ENCODE measurements around the gene KIF26B.

KIF26B gene

GRCh38 chr1:245510144-245510543 is 355.4 kb downstream of the KIF26B start:
- Mint-ChIP-seq H3K27ac (no peak overlapping the region), H3K4me1 (no peaks in the 10 kb centered on the region), H3K36me3 (no peaks in the 10 kb centered on the region), H3K9me3 (no peaks in the 10 kb centered on the region), H3K27me3 (peaks cover 16% of the 10 kb centered on the region), H3K4me3 (no peak overlapping the region)

- H3K27me3 Mint-ChIP-seq: peaks cover 19% of the 10 kb centered on the region
- no peak overlapping the region for H3K27ac Mint-ChIP-seq
- no peak overlapping the region for H3K4me3 Mint-ChIP-seq
- H3K4me1 Mint-ChIP-seq: no peaks in the 10 kb centered on the region
- no peaks in the 10 kb centered on the region for H3K36me3 Mint-ChIP-seq
- H3K9me3 Mint-ChIP-seq: no peaks in the 10 kb centered on the region
Observed at GRCh38 chr1:245512181-245512888, 357.6 kb downstream of the KIF26B start.

GRCh38 chr1:245512980-245513578 is 358.3 kb downstream of the KIF26B start:
- H3K4me1 Mint-ChIP-seq: no peaks in the 10 kb centered on the region
- no peak overlapping the region for H3K4me3 Mint-ChIP-seq
- H3K36me3 Mint-ChIP-seq: no peaks in the 10 kb centered on the region

GRCh38 chr1:245516284-245516759 is 361.5 kb downstream of the KIF26B start:
- H3K4me3 Mint-ChIP-seq: no peak overlapping the region
- H3K4me1 Mint-ChIP-seq: no peaks in the 10 kb centered on the region
- no peaks in the 10 kb centered on the region for H3K36me3 Mint-ChIP-seq
- peaks cover 19% of the 10 kb centered on the region for H3K27me3 Mint-ChIP-seq
- no peak overlapping the region for H3K27ac Mint-ChIP-seq
- H3K9me3 Mint-ChIP-seq: no peaks in the 10 kb centered on the region

More at GRCh38 chr1:245512980-245513578, 358.3 kb downstream of the KIF26B start:
- H3K27ac Mint-ChIP-seq: no peak overlapping the region
- no peaks in the 10 kb centered on the region for H3K9me3 Mint-ChIP-seq
- peaks cover 22% of the 10 kb centered on the region for H3K27me3 Mint-ChIP-seq

GRCh38 chr1:245520611-245521010 is 365.8 kb downstream of the KIF26B start:
- Mint-ChIP-seq H3K4me3 (no peak overlapping the region), H3K27ac (no peak overlapping the region), H3K4me1 (no peaks in the 10 kb centered on the region), H3K9me3 (peaks cover 6% of the 10 kb centered on the region), H3K27me3 (peaks cover 9% of the 10 kb centered on the region), H3K36me3 (no peaks in the 10 kb centered on the region)

GRCh38 chr1:245526141-245526540 is 371.4 kb downstream of the KIF26B start:
- Mint-ChIP-seq H3K9me3 (peaks cover 6% of the 10 kb centered on the region), H3K27me3 (peaks cover 4% of the 10 kb centered on the region), H3K27ac (no peak overlapping the region)

GRCh38 chr1:245528258-245528635 is 373.5 kb downstream of the KIF26B start:
- peaks cover 4% of the 10 kb centered on the region for H3K9me3 Mint-ChIP-seq
- peaks cover 4% of the 10 kb centered on the region for H3K27me3 Mint-ChIP-seq
- no peak overlapping the region for H3K27ac Mint-ChIP-seq
- no peaks in the 10 kb centered on the region for H3K36me3 Mint-ChIP-seq
- no peak overlapping the region for H3K4me3 Mint-ChIP-seq
- no peaks in the 10 kb centered on the region for H3K4me1 Mint-ChIP-seq

More at GRCh38 chr1:245526141-245526540, 371.4 kb downstream of the KIF26B start:
- Mint-ChIP-seq H3K4me1 (no peaks in the 10 kb centered on the region), H3K4me3 (no peak overlapping the region), H3K36me3 (no peaks in the 10 kb centered on the region)

GRCh38 chr1:245530937-245531336 is 376.2 kb downstream of the KIF26B start:
- Mint-ChIP-seq H3K27ac (no peak overlapping the region), H3K27me3 (peaks cover 7% of the 10 kb centered on the region), H3K4me3 (no peak overlapping the region), H3K9me3 (no peaks in the 10 kb centered on the region), H3K4me1 (no peaks in the 10 kb centered on the region), H3K36me3 (no peaks in the 10 kb centered on the region)

GRCh38 chr1:245537992-245538391 is 383.2 kb downstream of the KIF26B start:
- no peaks in the 10 kb centered on the region for H3K36me3 Mint-ChIP-seq
- H3K4me3 Mint-ChIP-seq: no peak overlapping the region
- peaks cover 2% of the 10 kb centered on the region for H3K27me3 Mint-ChIP-seq
- H3K9me3 Mint-ChIP-seq: no peaks in the 10 kb centered on the region
- H3K4me1 Mint-ChIP-seq: no peaks in the 10 kb centered on the region
- no peak overlapping the region for H3K27ac Mint-ChIP-seq

GRCh38 chr1:245538671-245539070 is 383.9 kb downstream of the KIF26B start:
- Mint-ChIP-seq H3K9me3 (no peaks in the 10 kb centered on the region), H3K4me1 (no peaks in the 10 kb centered on the region), H3K36me3 (no peaks in the 10 kb centered on the region), H3K27me3 (peaks cover 3% of the 10 kb centered on the region), H3K4me3 (no peak overlapping the region), H3K27ac (no peak overlapping the region)

- Mint-ChIP-seq H3K27me3 (peaks cover 1% of the 10 kb centered on the region), H3K4me3 (no peak overlapping the region), H3K9me3 (no peaks in the 10 kb centered on the region), H3K36me3 (no peaks in the 10 kb centered on the region), H3K27ac (no peak overlapping the region), H3K4me1 (no peaks in the 10 kb centered on the region)
Observed at GRCh38 chr1:245541369-245541768, 386.6 kb downstream of the KIF26B start.

- Mint-ChIP-seq H3K27ac (no peak overlapping the region), H3K9me3 (no peaks in the 10 kb centered on the region), H3K36me3 (no peaks in the 10 kb centered on the region), H3K4me1 (no peaks in the 10 kb centered on the region), H3K27me3 (peaks cover 1% of the 10 kb centered on the region), H3K4me3 (no peak overlapping the region)
Observed at GRCh38 chr1:245542365-245542764, 387.6 kb downstream of the KIF26B start.

- H3K27me3 Mint-ChIP-seq: peaks cover 1% of the 10 kb centered on the region
- H3K36me3 Mint-ChIP-seq: no peaks in the 10 kb centered on the region
- no peaks in the 10 kb centered on the region for H3K9me3 Mint-ChIP-seq
- no peaks in the 10 kb centered on the region for H3K4me1 Mint-ChIP-seq
- no peak overlapping the region for H3K27ac Mint-ChIP-seq
- no peak overlapping the region for H3K4me3 Mint-ChIP-seq
Observed at GRCh38 chr1:245544236-245544635, 389.5 kb downstream of the KIF26B start.

GRCh38 chr1:245546875-245547274 is 392.1 kb downstream of the KIF26B start:
- Mint-ChIP-seq H3K27ac (no peak overlapping the region), H3K9me3 (no peaks in the 10 kb centered on the region)

GRCh38 chr1:245549996-245550719 is 395.4 kb downstream of the KIF26B start:
- Mint-ChIP-seq H3K4me3 (no peak overlapping the region), H3K27ac (no peak overlapping the region), H3K36me3 (no peaks in the 10 kb centered on the region), H3K9me3 (no peaks in the 10 kb centered on the region), H3K27me3 (peaks cover 2% of the 10 kb centered on the region), H3K4me1 (no peaks in the 10 kb centered on the region)

More at GRCh38 chr1:245546875-245547274, 392.1 kb downstream of the KIF26B start:
- Mint-ChIP-seq H3K4me3 (no peak overlapping the region), H3K4me1 (no peaks in the 10 kb centered on the region), H3K36me3 (no peaks in the 10 kb centered on the region), H3K27me3 (peaks cover 3% of the 10 kb centered on the region)

- Mint-ChIP-seq H3K9me3 (no peaks in the 10 kb centered on the region), H3K4me3 (no peak overlapping the region), H3K4me1 (no peaks in the 10 kb centered on the region), H3K27ac (no peak overlapping the region), H3K27me3 (peaks cover 4% of the 10 kb centered on the region), H3K36me3 (no peaks in the 10 kb centered on the region)
Observed at GRCh38 chr1:245550720-245551043, 395.9 kb downstream of the KIF26B start.

Data from activated naive CD4-positive, alpha-beta T cell treated with anti-CD3 and anti-CD28 coated beads, Interleukin-2, amount 50 U/mL, for 24 hours (primary cell).